ENCODE results near the gene IL21.

DNA sequence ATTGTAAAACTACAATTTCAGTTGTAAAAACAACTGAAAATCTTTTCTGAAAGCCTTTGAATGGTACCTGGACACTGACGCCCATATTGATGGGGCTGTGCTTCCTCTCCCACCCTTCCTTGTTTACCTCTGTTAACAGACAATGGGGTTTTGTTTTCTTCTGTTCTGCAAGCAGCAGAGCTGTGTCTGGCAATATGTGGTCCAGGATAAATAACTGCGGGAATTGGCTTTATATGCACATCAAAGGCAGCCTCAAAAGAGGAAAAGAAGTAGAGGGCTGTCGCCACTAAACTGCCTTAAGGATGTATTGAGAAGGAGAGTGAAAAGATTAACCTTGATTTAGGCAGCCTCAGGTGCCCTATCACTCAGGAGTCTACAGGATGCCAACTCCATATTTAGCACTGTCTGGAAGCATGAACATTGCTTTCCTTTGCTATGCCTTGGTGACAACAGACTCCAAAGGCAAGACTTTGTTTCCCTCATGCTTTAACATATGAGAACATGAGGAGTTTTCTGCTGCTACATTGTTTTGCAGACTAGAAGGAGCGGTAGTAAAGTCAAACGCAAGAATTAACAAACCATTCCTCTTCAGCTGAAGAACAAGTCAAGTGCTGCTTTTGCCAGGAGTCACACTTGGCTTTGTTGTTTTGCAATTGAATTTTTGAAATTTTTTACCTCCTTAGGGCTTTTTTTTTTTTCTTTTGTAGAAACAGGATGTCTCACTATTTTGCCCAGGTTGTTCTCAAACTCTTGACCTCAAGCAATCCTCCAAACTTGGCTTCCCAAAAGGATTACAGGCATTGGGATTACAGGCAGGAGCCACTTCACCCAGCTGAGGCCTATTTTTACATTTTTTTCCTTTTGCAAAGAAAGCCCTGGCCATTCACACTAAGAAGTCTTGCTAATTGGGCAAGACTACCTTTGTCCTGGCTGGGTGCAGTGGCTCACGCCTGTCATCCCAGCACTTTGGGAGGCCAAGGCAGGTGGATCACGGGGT is 3.0 kb downstream of the IL21 start:
- TF ChIP-seq, protein P1, sequence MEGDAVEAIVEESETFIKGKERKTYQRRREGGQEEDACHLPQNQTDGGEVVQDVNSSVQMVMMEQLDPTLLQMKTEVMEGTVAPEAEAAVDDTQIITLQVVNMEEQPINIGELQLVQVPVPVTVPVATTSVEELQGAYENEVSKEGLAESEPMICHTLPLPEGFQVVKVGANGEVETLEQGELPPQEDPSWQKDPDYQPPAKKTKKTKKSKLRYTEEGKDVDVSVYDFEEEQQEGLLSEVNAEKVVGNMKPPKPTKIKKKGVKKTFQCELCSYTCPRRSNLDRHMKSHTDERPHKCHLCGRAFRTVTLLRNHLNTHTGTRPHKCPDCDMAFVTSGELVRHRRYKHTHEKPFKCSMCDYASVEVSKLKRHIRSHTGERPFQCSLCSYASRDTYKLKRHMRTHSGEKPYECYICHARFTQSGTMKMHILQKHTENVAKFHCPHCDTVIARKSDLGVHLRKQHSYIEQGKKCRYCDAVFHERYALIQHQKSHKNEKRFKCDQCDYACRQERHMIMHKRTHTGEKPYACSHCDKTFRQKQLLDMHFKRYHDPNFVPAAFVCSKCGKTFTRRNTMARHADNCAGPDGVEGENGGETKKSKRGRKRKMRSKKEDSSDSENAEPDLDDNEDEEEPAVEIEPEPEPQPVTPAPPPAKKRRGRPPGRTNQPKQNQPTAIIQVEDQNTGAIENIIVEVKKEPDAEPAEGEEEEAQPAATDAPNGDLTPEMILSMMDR (IDR thresholded peaks at IDR 0.05) = no peak
- TF ChIP-seq EZH2 (IDR thresholded peaks at IDR 0.05; ENCODE audit: borderline replicate concordance, insufficient read depth, low read depth, low read length, poor library complexity, severe bottlenecking) = no peak
